Measurements from ENCODE around the gene TDRD12.

GRCh38 chr19:32750441-32751055, 31.0 kb downstream of the TDRD12 start:
- TF ChIP-seq CTCF (IDR thresholded peaks at IDR 0.05) (no peak), POLR2AphosphoS5 (IDR thresholded peaks at IDR 0.05) (no peak), POLR2A (IDR thresholded peaks at IDR 0.05) (no peak), EP300 (IDR thresholded peaks at IDR 0.05) (no peak)
